HG03025 (cell line): Measurements from ENCODE around the gene LRP1.

ENCODE experiments used
- ATAC-seq: cut with Tn5 transposase; IDR thresholded peaks from one replicate; pipeline ENCODE4 v1.9.1; 2021; ENCODE audit warnings: mild to moderate bottlenecking, moderate library complexity; ENCODE audit not compliant: unreplicated experiment, low FRiP score

LRP1 gene

GRCh38 chr12:57127726-57128518 is at the start of gene LRP1:
LRP1 (plus strand) TSS chr12:57128483; CDS start chr12:57128965, 482 bp downstream.
- ATAC-seq = no peak

- ATAC-seq = peak; percentile 98
Observed at GRCh38 chr12:57078519-57079404, 49.5 kb upstream of the LRP1 start, which contains the start of gene NEMP1. NEMP1 (minus strand) TSS chr12:57078791; CDS start chr12:57078745, 46 bp downstream.

GRCh38 chr12:57079821-57080220 is 48.5 kb upstream of the LRP1 start:
- no peak for ATAC-seq

- ATAC-seq = no peak
Observed at GRCh38 chr12:57080855-57081254, 47.4 kb upstream of the LRP1 start.

GRCh38 chr12:57085999-57086492 is 42.2 kb upstream of the LRP1 start:
- ATAC-seq = no peak

- ATAC-seq = no peak
Observed at GRCh38 chr12:57086493-57087009, 41.7 kb upstream of the LRP1 start.

GRCh38 chr12:57087010-57087690 is 41.1 kb upstream of the LRP1 start:
- peak; percentile 31 for ATAC-seq

GRCh38 chr12:57087691-57088353 is 40.5 kb upstream of the LRP1 start:
- peak; percentile 25 for ATAC-seq

- peak; percentile 49 for ATAC-seq
Observed at GRCh38 chr12:57088354-57089270, 39.7 kb upstream of the LRP1 start, which contains the start of gene NAB2. NAB2 (plus strand) TSS chr12:57089114; CDS start chr12:57089272, 158 bp downstream.

- ATAC-seq = no peak
Observed at GRCh38 chr12:57089271-57090245, 38.7 kb upstream of the LRP1 start.

GRCh38 chr12:57090490-57090889 is 37.8 kb upstream of the LRP1 start:
- ATAC-seq = no peak

GRCh38 chr12:57090924-57091637 is 37.2 kb upstream of the LRP1 start:
- ATAC-seq = no peak

GRCh38 chr12:57091638-57092528 is 36.4 kb upstream of the LRP1 start:
- ATAC-seq = no peak

GRCh38 chr12:57092529-57092862 is 35.8 kb upstream of the LRP1 start:
- ATAC-seq = no peak

- ATAC-seq = no peak
Observed at GRCh38 chr12:57092876-57093414, 35.3 kb upstream of the LRP1 start.
